Right renal cortex interstitium (tissue), 3 donors: ENCODE data around the gene FNDC10. TPM values are rescaled to one million over a fixed set of nuclear protein-coding genes. Genes with fewer than 3 reads are reported as not detected.

Experiments
- DNase-seq, 3 donors: peaks; one replicate each; pipeline ENCODE4 v3.0.0-alpha.2; 2013; ENCODE audit warnings: low read depth in 3 of 3, low spot score in 2 of 3
- polyA plus RNA-seq, 3 donors: library from polyadenylated mRNA; unstranded; fragments of 120-200 nt; gene quantifications; one replicate each; pipeline ENCODE4 v1.2.1, GENCODE V29; 2013; ENCODE audit not compliant: insufficient read length in 3 of 3

The FNDC10 gene
- polyA plus RNA-seq, 3 donors: 1.3 to 2.5 (median 2.2) TPM

GRCh38 chr1:1617516-1617915 lies 17.6 kb upstream of the FNDC10 start:
- DNase-seq: no peak

GRCh38 chr1:1616838-1617237 lies 16.9 kb upstream of the FNDC10 start:
- DNase-seq: no peak

GRCh38 chr1:1616045-1616790 lies 16.3 kb upstream of the FNDC10 start:
- no peak for DNase-seq

GRCh38 chr1:1615256-1616044 lies 15.5 kb upstream of the FNDC10 start, which contains the start of gene MIB2:
TSS of gene MIB2 (plus strand) at chr1:1615500. CDS start at chr1:1623453, 7,953 bp downstream.
- peak; percentile 79 to 91 (median 89) for DNase-seq

- no peak for DNase-seq
Observed at GRCh38 chr1:1614954-1615255, 15.0 kb upstream of the FNDC10 start.

- no peak for DNase-seq
Observed at GRCh38 chr1:1614204-1614953, 14.4 kb upstream of the FNDC10 start.

- DNase-seq: no peak
Observed at GRCh38 chr1:1613509-1614082, 13.7 kb upstream of the FNDC10 start.

- no peak for DNase-seq
Observed at GRCh38 chr1:1612104-1612400, 12.1 kb upstream of the FNDC10 start.

- no peak for DNase-seq
Observed at GRCh38 chr1:1610796-1611195, 10.9 kb upstream of the FNDC10 start.

GRCh38 chr1:1609822-1610485 lies 10.0 kb upstream of the FNDC10 start:
- DNase-seq: no peak

- no peak for DNase-seq
Observed at GRCh38 chr1:1606232-1606631, 6.3 kb upstream of the FNDC10 start.

GRCh38 chr1:1605724-1606123 lies 5.8 kb upstream of the FNDC10 start:
- no peak for DNase-seq

GRCh38 chr1:1605034-1605591 lies 5.2 kb upstream of the FNDC10 start:
- DNase-seq: no peak

- DNase-seq: no peak
Observed at GRCh38 chr1:1604374-1605033, 4.6 kb upstream of the FNDC10 start.

- no peak for DNase-seq
Observed at GRCh38 chr1:1603671-1604373, 3.9 kb upstream of the FNDC10 start.

GRCh38 chr1:1602968-1603506 lies 3.1 kb upstream of the FNDC10 start:
- no peak for DNase-seq

- DNase-seq: no peak
Observed at GRCh38 chr1:1602304-1602967, 2.5 kb upstream of the FNDC10 start.

- no peak for DNase-seq
Observed at GRCh38 chr1:1601564-1602303, 1.8 kb upstream of the FNDC10 start.
